Caco-2 (cell line): ENCODE measurements around the gene POFUT2. TPM values are rescaled to one million over a fixed set of nuclear protein-coding genes. Genes with fewer than 3 reads are reported as not detected.

Source experiments
- BruUV-seq: library from RNA; stranded (reverse); fragments of 400-500 nt; replicated peaks from 2 replicates; lab custom pipeline; 2021; lab: Mats Ljungman, UMichigan
- CTCF ChIA-PET: fragments of 300-600 bp; sonication (Branson Sonifier 250); formaldehyde crosslinking; loops from one replicate; lab custom pipeline; 2022; ENCODE audit warnings: antibody characterized with exemption; lab: Charles Lee
- POLR2A ChIA-PET: fragments of 300-600 bp; sonication (Branson Sonifier 250); formaldehyde crosslinking; loops from one replicate; lab custom pipeline; 2022; ENCODE audit warnings: antibody characterized with exemption; lab: Charles Lee
- DNase-seq, 2 experiments: peaks; one replicate each; pipeline versions ENCODE4 v3.0.0 to v3.0.0-alpha.2; 2020 to 2022
- H3K27me3 ChIP-seq: replicated peaks from 2 replicates; pipeline ENCODE4 v1.6.0; 2011; ENCODE audit warnings: low read length; ENCODE audit not compliant: control insufficient read depth, insufficient read depth
- H3K36me3 ChIP-seq: 2 replicates; pipeline ENCODE4 v1.5.1; 2011; ENCODE audit warnings: low read length; ENCODE audit not compliant: control insufficient read depth, insufficient read depth
- H3K4me1 ChIP-seq: fragments of 250-450 bp; sonication (Bioruptor Pico); 2 replicates; pipeline ENCODE4 v1.5.1; 2020; ENCODE audit warnings: mild to moderate bottlenecking
- H3K4me3 ChIP-seq: 2 replicates; pipeline ENCODE4 v1.5.1; 2011; ENCODE audit warnings: low read depth, mild to moderate bottlenecking, control low read depth, low read length
- H3K9me3 ChIP-seq: fragments of 250-450 bp; sonication (Bioruptor Pico); 2 replicates; pipeline ENCODE4 v1.5.1; 2020; ENCODE audit warnings: mild to moderate bottlenecking, moderate library complexity
- H3K27ac Mint-ChIP-seq: one replicate; pipeline ENCODE4 v1.8.0; 2022; ENCODE audit warnings: mixed read lengths; ENCODE audit not compliant: unreplicated experiment
- H3K27me3 Mint-ChIP-seq: one replicate; pipeline ENCODE4 v1.8.0; 2022; ENCODE audit warnings: mixed read lengths; ENCODE audit not compliant: insufficient read depth, unreplicated experiment
- H3K36me3 Mint-ChIP-seq: one replicate; pipeline ENCODE4 v1.8.0; 2022; ENCODE audit warnings: mild to moderate bottlenecking, mixed read lengths; ENCODE audit not compliant: insufficient read depth, unreplicated experiment
- H3K4me1 Mint-ChIP-seq: one replicate; pipeline ENCODE4 v1.8.0; 2022; ENCODE audit warnings: low read depth, mixed read lengths; ENCODE audit not compliant: unreplicated experiment
- H3K4me3 Mint-ChIP-seq: one replicate; pipeline ENCODE4 v1.8.0; 2022; ENCODE audit warnings: mild to moderate bottlenecking, moderate library complexity, mixed read lengths; ENCODE audit not compliant: unreplicated experiment
- H3K9me3 Mint-ChIP-seq: one replicate; pipeline ENCODE4 v1.8.0; 2022; ENCODE audit warnings: mixed read lengths; ENCODE audit not compliant: unreplicated experiment
- intact Hi-C: fragments of 100-400 bp; cut with micrococcal nuclease; formaldehyde crosslinking; loops from one replicate; pipeline ENCODE4 v1.10.0; 2022; ENCODE audit not compliant: unreplicated experiment
- total RNA-seq: library from RNA; stranded (reverse); gene quantifications from 2 replicates; pipeline ENCODE4 v1.2.3, GENCODE V29; 2022
- TF ChIP-seq, protein P1 (sequence below), 2 experiments: fragments of 200-600 bp in 1 of 2; IDR thresholded peaks; 1 replicate in 1 of 2; 2 replicates in 1 of 2; pipeline versions ENCODE4 v1.5.1 to v1.8.0; 2011 to 2022; ENCODE audit warnings: antibody characterized with exemption in 1 of 2, control low read depth in 1 of 2, inconsistent platforms in 1 of 2, low read depth in 1 of 2, low read length in 1 of 2, mild to moderate bottlenecking in 1 of 2, moderate library complexity in 1 of 2; ENCODE audit not compliant: insufficient read depth in 1 of 2, severe bottlenecking in 1 of 2, unreplicated experiment in 1 of 2

POFUT2 gene
- total RNA-seq, 1 experiment from 2014 or later = 32.0 TPM

DNA sequence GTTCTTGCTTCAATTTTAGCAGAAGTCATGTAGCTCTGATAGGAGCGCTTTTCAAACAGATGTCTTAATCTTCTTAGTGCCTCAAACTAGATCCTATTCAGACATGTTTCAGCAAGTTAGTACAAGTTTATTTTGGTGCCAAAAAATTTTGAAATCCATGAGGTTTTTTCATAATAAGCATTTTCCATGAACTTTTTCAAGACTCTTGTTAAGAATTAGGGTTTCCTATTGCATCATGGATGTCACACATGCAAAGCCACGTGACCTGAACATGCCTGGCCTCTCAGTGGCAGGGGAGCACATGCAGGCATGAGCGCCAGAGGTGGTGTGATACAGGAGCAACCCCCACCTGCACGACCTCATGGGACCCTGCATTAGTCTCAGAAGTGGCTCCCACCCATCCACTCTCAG lies 67.6 kb downstream of the POFUT2 start:
- no peak overlapping the region for H3K4me3 Mint-ChIP-seq
- CTCF ChIA-PET = no interaction called here
- no peak overlapping the region for H3K4me3 ChIP-seq
- TF ChIP-seq, protein P1, sequence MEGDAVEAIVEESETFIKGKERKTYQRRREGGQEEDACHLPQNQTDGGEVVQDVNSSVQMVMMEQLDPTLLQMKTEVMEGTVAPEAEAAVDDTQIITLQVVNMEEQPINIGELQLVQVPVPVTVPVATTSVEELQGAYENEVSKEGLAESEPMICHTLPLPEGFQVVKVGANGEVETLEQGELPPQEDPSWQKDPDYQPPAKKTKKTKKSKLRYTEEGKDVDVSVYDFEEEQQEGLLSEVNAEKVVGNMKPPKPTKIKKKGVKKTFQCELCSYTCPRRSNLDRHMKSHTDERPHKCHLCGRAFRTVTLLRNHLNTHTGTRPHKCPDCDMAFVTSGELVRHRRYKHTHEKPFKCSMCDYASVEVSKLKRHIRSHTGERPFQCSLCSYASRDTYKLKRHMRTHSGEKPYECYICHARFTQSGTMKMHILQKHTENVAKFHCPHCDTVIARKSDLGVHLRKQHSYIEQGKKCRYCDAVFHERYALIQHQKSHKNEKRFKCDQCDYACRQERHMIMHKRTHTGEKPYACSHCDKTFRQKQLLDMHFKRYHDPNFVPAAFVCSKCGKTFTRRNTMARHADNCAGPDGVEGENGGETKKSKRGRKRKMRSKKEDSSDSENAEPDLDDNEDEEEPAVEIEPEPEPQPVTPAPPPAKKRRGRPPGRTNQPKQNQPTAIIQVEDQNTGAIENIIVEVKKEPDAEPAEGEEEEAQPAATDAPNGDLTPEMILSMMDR (IDR thresholded peaks at IDR 0.05; ENCODE audit: insufficient read depth in 1 of 2, low read depth in 1 of 2, low read length in 1 of 2, severe bottlenecking in 1 of 2, unreplicated experiment in 1 of 2) = no peak
- H3K9me3 Mint-ChIP-seq = peaks cover 30% of the 10 kb centered on the region
- no peaks in the 10 kb centered on the region for H3K27me3 ChIP-seq
- no peaks in the 10 kb centered on the region for H3K4me1 Mint-ChIP-seq
- no peaks in the 10 kb centered on the region for H3K36me3 ChIP-seq
- DNase-seq = no peak
- no peaks in the 10 kb centered on the region for H3K27me3 Mint-ChIP-seq
- no peak overlapping the region for H3K27ac Mint-ChIP-seq
- BruUV-seq = no TSS peak
- intact Hi-C loops = no loop called here
- POLR2A ChIA-PET = no interaction called here
- H3K36me3 Mint-ChIP-seq = peaks cover 5% of the 10 kb centered on the region
- peaks cover 12% of the 10 kb centered on the region for H3K9me3 ChIP-seq
- no peaks in the 10 kb centered on the region for H3K4me1 ChIP-seq

DNA sequence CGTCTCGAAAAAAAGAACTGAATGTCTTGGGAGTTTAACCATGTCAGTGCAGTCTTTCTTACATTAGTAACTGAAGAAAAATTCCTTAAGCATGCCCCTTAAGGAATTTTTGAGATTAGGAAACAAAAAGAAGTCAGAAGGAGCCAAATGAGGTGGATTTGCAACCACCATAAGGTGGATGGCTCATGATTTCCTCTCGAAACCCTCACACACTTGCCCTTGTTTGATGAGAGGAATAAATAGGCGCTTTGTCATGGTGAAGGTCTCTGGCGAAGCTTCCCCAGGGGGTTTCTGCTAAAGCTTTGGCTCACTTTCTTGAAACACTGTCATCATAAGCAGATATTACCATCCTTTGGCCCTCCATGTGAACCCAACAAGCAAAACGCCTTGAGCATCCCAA lies 68.2 kb downstream of the POFUT2 start:
- H3K36me3 ChIP-seq = no peaks in the 10 kb centered on the region
- no peaks in the 10 kb centered on the region for H3K27me3 ChIP-seq
- Mint-ChIP-seq H3K4me1 (no peaks in the 10 kb centered on the region), H3K9me3 (peaks cover 30% of the 10 kb centered on the region), H3K4me3 (no peak overlapping the region), H3K27me3 (no peaks in the 10 kb centered on the region), H3K36me3 (peaks cover 5% of the 10 kb centered on the region), H3K27ac (no peak overlapping the region)
- H3K4me3 ChIP-seq = no peak overlapping the region
- BruUV-seq = no TSS peak
- DNase-seq = no peak
- H3K4me1 ChIP-seq = no peaks in the 10 kb centered on the region
- ChIA-PET CTCF (no interaction called here), POLR2A (no interaction called here)
- TF ChIP-seq, protein P1 (IDR thresholded peaks at IDR 0.05; ENCODE audit: insufficient read depth in 1 of 2, low read depth in 1 of 2, low read length in 1 of 2, severe bottlenecking in 1 of 2, unreplicated experiment in 1 of 2) = no peak
- intact Hi-C loops = no loop called here
- H3K9me3 ChIP-seq = peaks cover 12% of the 10 kb centered on the region

DNA sequence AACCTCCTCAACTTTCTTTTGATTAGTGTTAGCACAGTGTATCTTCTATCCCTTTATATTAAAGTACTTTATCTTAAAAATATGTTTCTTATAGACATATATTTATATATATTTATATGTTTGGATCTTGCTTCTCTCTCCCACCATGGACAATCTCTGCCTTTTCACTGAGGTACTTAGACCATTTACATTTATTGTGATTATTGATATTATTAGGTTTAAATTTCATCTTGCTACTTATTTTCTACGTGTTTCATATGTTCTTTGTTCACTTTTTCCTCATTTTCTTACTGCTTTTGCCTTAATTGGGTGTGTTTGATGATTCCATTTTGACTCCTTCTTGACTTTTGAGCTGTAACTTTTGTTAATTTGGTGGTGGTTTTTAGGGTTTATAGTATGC lies 70.7 kb downstream of the POFUT2 start:
- Histone ChIP-seq H3K4me1 (no peaks in the 10 kb centered on the region), H3K36me3 (no peaks in the 10 kb centered on the region), H3K27me3 (no peaks in the 10 kb centered on the region), H3K4me3 (no peak overlapping the region), H3K9me3 (peaks cover 12% of the 10 kb centered on the region)
- no peak for DNase-seq
- ChIA-PET CTCF (no interaction called here), POLR2A (no interaction called here)
- no peaks in the 10 kb centered on the region for H3K27me3 Mint-ChIP-seq
- intact Hi-C loops = no loop called here
- H3K4me1 Mint-ChIP-seq = no peaks in the 10 kb centered on the region
- H3K36me3 Mint-ChIP-seq = peaks cover 5% of the 10 kb centered on the region
- no peak overlapping the region for H3K4me3 Mint-ChIP-seq
- H3K9me3 Mint-ChIP-seq = peaks cover 30% of the 10 kb centered on the region
- no TSS peak for BruUV-seq
- H3K27ac Mint-ChIP-seq = no peak overlapping the region
- TF ChIP-seq, protein P1 (IDR thresholded peaks at IDR 0.05; ENCODE audit: insufficient read depth in 1 of 2, low read depth in 1 of 2, low read length in 1 of 2, severe bottlenecking in 1 of 2, unreplicated experiment in 1 of 2) = no peak
